GM04504 (cell line): ENCODE results near the gene TMEM135.
"Not testable (repeated sequence)": the region's sequence is repeated elsewhere in the genome, so short reads cannot be mapped to it uniquely, and the experiment has no call there.

ENCODE experiments used
- DNase-seq: peaks from one replicate; pipeline ENCODE4 v3.0.0-alpha.2; 2012; ENCODE audit warnings: low read depth

The TMEM135 gene

GRCh38 chr11:87037450-87038234 is at the start of gene TMEM135:
Gene TMEM135 (plus strand): TSS chr11:87037934. CDS start chr11:87038046, 112 bp downstream.
- DNase-seq: peak; percentile 73

- DNase-seq: no peak
Measured at GRCh38 chr11:86988351-86988881, 49.3 kb upstream of the TMEM135 start.

GRCh38 chr11:86990031-86990430 is 47.7 kb upstream of the TMEM135 start:
- DNase-seq: no peak

- peak; percentile 17 for DNase-seq
Measured at GRCh38 chr11:86990515-86990914, 47.2 kb upstream of the TMEM135 start.

GRCh38 chr11:86991341-86991740 is 46.4 kb upstream of the TMEM135 start:
- no peak for DNase-seq

GRCh38 chr11:86992340-86992739 is 45.4 kb upstream of the TMEM135 start:
- not testable (repeated sequence) for DNase-seq

- no peak for DNase-seq
Measured at GRCh38 chr11:86993031-86993430, 44.7 kb upstream of the TMEM135 start.

- DNase-seq: no peak
Measured at GRCh38 chr11:86996953-86997570, 40.7 kb upstream of the TMEM135 start.

- DNase-seq: no peak
Measured at GRCh38 chr11:86999388-86999787, 38.3 kb upstream of the TMEM135 start.

- no peak for DNase-seq
Measured at GRCh38 chr11:86999859-87000753, 37.6 kb upstream of the TMEM135 start.

GRCh38 chr11:87002918-87003317 is 34.8 kb upstream of the TMEM135 start:
- DNase-seq: no peak

GRCh38 chr11:87004281-87004680 is 33.5 kb upstream of the TMEM135 start:
- not testable (repeated sequence) for DNase-seq

GRCh38 chr11:87005569-87005921 is 32.2 kb upstream of the TMEM135 start:
- DNase-seq: no peak

- DNase-seq: no peak
Measured at GRCh38 chr11:87006035-87006434, 31.7 kb upstream of the TMEM135 start.

- peak; percentile 40 for DNase-seq
Measured at GRCh38 chr11:87007963-87008362, 29.8 kb upstream of the TMEM135 start.

GRCh38 chr11:87012089-87012488 is 25.6 kb upstream of the TMEM135 start:
- DNase-seq: no peak

- no peak for DNase-seq
Measured at GRCh38 chr11:87012673-87013072, 25.1 kb upstream of the TMEM135 start.

- no peak for DNase-seq
Measured at GRCh38 chr11:87013912-87014825, 23.6 kb upstream of the TMEM135 start.

GRCh38 chr11:87015645-87016044 is 22.1 kb upstream of the TMEM135 start:
- no peak for DNase-seq

GRCh38 chr11:87019613-87020271 is 18.0 kb upstream of the TMEM135 start:
- DNase-seq: no peak

GRCh38 chr11:87020336-87020735 is 17.4 kb upstream of the TMEM135 start:
- DNase-seq: no peak
